Progenitor cell of endocrine pancreas (in vitro differentiated cells): Measurements from ENCODE around the gene TMEM62. TPM values are rescaled to one million over a fixed set of nuclear protein-coding genes. Genes with fewer than 3 reads are reported as not detected.
"Not testable (repeated sequence)": the region's sequence is repeated elsewhere in the genome, so short reads cannot be mapped to it uniquely, and the experiment has no call there.

ENCODE experiments used
- DNase-seq: peaks from one replicate; pipeline ENCODE4 v3.0.0; 2021; ENCODE audit warnings: low spot score; ENCODE audit not compliant: unreplicated experiment
- H3K27ac Mint-ChIP-seq: 2 replicates; pipeline ENCODE4 v1.8.0; 2021; ENCODE audit warnings: mild to moderate bottlenecking, moderate library complexity, mixed read lengths
- H3K27me3 Mint-ChIP-seq: 2 replicates; pipeline ENCODE4 v1.8.0; 2021; ENCODE audit warnings: mixed read lengths
- H3K36me3 Mint-ChIP-seq: 2 replicates; pipeline ENCODE4 v1.8.0; 2022; ENCODE audit warnings: mixed read lengths; ENCODE audit not compliant: insufficient read depth
- H3K4me1 Mint-ChIP-seq: 2 replicates; pipeline ENCODE4 v1.8.0; 2021; ENCODE audit warnings: low read depth, mixed read lengths
- H3K4me3 Mint-ChIP-seq: 2 replicates; pipeline ENCODE4 v1.8.0; 2021; ENCODE audit warnings: low read depth, mild to moderate bottlenecking, moderate library complexity, mixed read lengths
- H3K9me3 Mint-ChIP-seq: 2 replicates; pipeline ENCODE4 v1.8.0; 2021; ENCODE audit warnings: low read depth, mixed read lengths
- CTCF ChIP-seq: fragments of 200-600 bp; sonication (generic); IDR thresholded peaks from one replicate; pipeline ENCODE4 v1.5.0; 2021; ENCODE audit warnings: antibody characterized with exemption, mild to moderate bottlenecking; ENCODE audit not compliant: unreplicated experiment
- total RNA-seq: library from RNA; stranded (reverse); gene quantifications from 2 replicates; pipeline ENCODE4 v1.2.1, GENCODE V29; 2021

Gene TMEM62
- total RNA-seq, 1 donor from 2014 or later, result 30.2 TPM

GRCh38 chr15:43189296-43189695 is 55.9 kb downstream of the TMEM62 start:
- H3K27ac Mint-ChIP-seq, result no peak overlapping the region
- peaks cover 6% of the 10 kb centered on the region for H3K36me3 Mint-ChIP-seq
- H3K4me3 Mint-ChIP-seq, result no peak overlapping the region
- TF ChIP-seq CTCF, result no peak
- no peak for DNase-seq
- no peaks in the 10 kb centered on the region for H3K27me3 Mint-ChIP-seq
- H3K4me1 Mint-ChIP-seq, result peaks cover 6% of the 10 kb centered on the region
- H3K9me3 Mint-ChIP-seq, result no peaks in the 10 kb centered on the region

GRCh38 chr15:43190178-43190577 is 56.8 kb downstream of the TMEM62 start:
- no peak for DNase-seq
- no peak overlapping the region for H3K4me3 Mint-ChIP-seq
- H3K9me3 Mint-ChIP-seq, result no peaks in the 10 kb centered on the region
- no peaks in the 10 kb centered on the region for H3K27me3 Mint-ChIP-seq
- peaks cover 8% of the 10 kb centered on the region for H3K36me3 Mint-ChIP-seq
- TF ChIP-seq CTCF, result no peak
- H3K27ac Mint-ChIP-seq, result no peak overlapping the region
- H3K4me1 Mint-ChIP-seq, result peaks cover 6% of the 10 kb centered on the region

GRCh38 chr15:43193710-43194109 is 60.3 kb downstream of the TMEM62 start:
- H3K4me1 Mint-ChIP-seq, result no peaks in the 10 kb centered on the region
- no peak for DNase-seq
- no peak for TF ChIP-seq CTCF
- no peaks in the 10 kb centered on the region for H3K27me3 Mint-ChIP-seq
- H3K9me3 Mint-ChIP-seq, result peaks cover 8% of the 10 kb centered on the region
- H3K36me3 Mint-ChIP-seq, result peaks cover 26% of the 10 kb centered on the region
- H3K4me3 Mint-ChIP-seq, result no peak overlapping the region
- no peak overlapping the region for H3K27ac Mint-ChIP-seq

- TF ChIP-seq CTCF, result no peak
- peaks cover 28% of the 10 kb centered on the region for H3K36me3 Mint-ChIP-seq
These were observed 61.4 kb downstream of the TMEM62 start for GRCh38 chr15:43194795-43195194.

GRCh38 chr15:43196760-43197548 is 63.6 kb downstream of the TMEM62 start:
- Mint-ChIP-seq H3K36me3 (peaks cover 26% of the 10 kb centered on the region), H3K27ac (no peak overlapping the region), H3K4me1 (no peaks in the 10 kb centered on the region), H3K4me3 (no peak overlapping the region), H3K27me3 (no peaks in the 10 kb centered on the region), H3K9me3 (peaks cover 8% of the 10 kb centered on the region)
- TF ChIP-seq CTCF, result no peak
- no peak for DNase-seq

More at GRCh38 chr15:43194795-43195194, 61.4 kb downstream of the TMEM62 start:
- Mint-ChIP-seq H3K4me1 (no peaks in the 10 kb centered on the region), H3K27ac (no peak overlapping the region), H3K27me3 (no peaks in the 10 kb centered on the region), H3K4me3 (no peak overlapping the region), H3K9me3 (peaks cover 8% of the 10 kb centered on the region)
- DNase-seq, result no peak

GRCh38 chr15:43197773-43198172 is 64.4 kb downstream of the TMEM62 start:
- not testable (repeated sequence) for DNase-seq, H3K9me3 Mint-ChIP-seq, H3K4me3 Mint-ChIP-seq, H3K27me3 Mint-ChIP-seq, H3K4me1 Mint-ChIP-seq
- Mint-ChIP-seq H3K27ac (peak overlapping the region; percentile 5), H3K36me3 (peaks cover 23% of the 10 kb centered on the region)

GRCh38 chr15:43198556-43198955 is 65.2 kb downstream of the TMEM62 start:
- H3K4me3 Mint-ChIP-seq, DNase-seq, H3K4me1 Mint-ChIP-seq, H3K27me3 Mint-ChIP-seq, H3K27ac Mint-ChIP-seq, H3K9me3 Mint-ChIP-seq: not testable (repeated sequence)
- peaks cover 22% of the 10 kb centered on the region for H3K36me3 Mint-ChIP-seq
